IMR-90 (cell line): ENCODE measurements around the gene PPFIBP2. TPM values are rescaled to one million over a fixed set of nuclear protein-coding genes. Genes with fewer than 3 reads are reported as not detected.

Experiments used
- ATAC-seq: fragments of 200-7000 bp; cut with Tn5 transposase; 2 replicates; pipeline ENCODE4 v1.9.1; 2020; ENCODE audit warnings: low read depth, mild to moderate bottlenecking, moderate library complexity
- BruUV-seq: library from RNA; stranded (reverse); fragments of 400-500 nt; replicated peaks from 2 replicates; lab custom pipeline; 2021; lab: Mats Ljungman, UMichigan
- CTCF ChIA-PET: fragments of 300-600 bp; formaldehyde crosslinking; extraction: SDS; loops from one replicate; lab custom pipeline; 2021; ENCODE audit warnings: antibody characterized with exemption; lab: Yijun Ruan, JAX
- POLR2A ChIA-PET: fragments of 300-600 bp; sonication (Branson Sonifier 250); formaldehyde crosslinking; loops from one replicate; lab custom pipeline; 2022; ENCODE audit warnings: antibody characterized with exemption; ENCODE audit not compliant: unreplicated experiment; lab: Charles Lee
- DNase-seq: peaks from one replicate; pipeline ENCODE4 v3.0.0; 2013
- H2AFZ ChIP-seq: replicated peaks from 2 replicates; pipeline ENCODE3; 2013; ENCODE audit warnings: low read length, mild to moderate bottlenecking; ENCODE audit not compliant: poor library complexity
- H2AK5ac ChIP-seq: 2 replicates; pipeline ENCODE4 v1.6.1; 2013; ENCODE audit warnings: low read depth, low read length, inconsistent platforms
- H2AK9ac ChIP-seq: replicated peaks from 2 replicates; pipeline ENCODE3; 2013; ENCODE audit warnings: mild to moderate bottlenecking, low read depth, low read length, moderate library complexity; ENCODE audit not compliant: poor library complexity
- H2BK120ac ChIP-seq: 2 replicates; pipeline ENCODE4 v1.6.1; 2013; ENCODE audit warnings: low read depth, low read length, inconsistent platforms
- H2BK15ac ChIP-seq: 3 replicates; pipeline ENCODE4 v1.6.1; 2013; ENCODE audit warnings: low read depth, low read length, inconsistent platforms
- H2BK20ac ChIP-seq: 2 replicates; pipeline ENCODE4 v1.6.1; 2013; ENCODE audit warnings: low read depth, mild to moderate bottlenecking, inconsistent platforms, low read length, moderate library complexity
- H2BK5ac ChIP-seq: 2 replicates; pipeline ENCODE4 v1.6.1; 2013; ENCODE audit warnings: mild to moderate bottlenecking, low read depth, low read length, inconsistent platforms; ENCODE audit not compliant: poor library complexity, severe bottlenecking
- H3K14ac ChIP-seq: replicated peaks from 2 replicates; pipeline ENCODE4 v1.6.1; 2013; ENCODE audit warnings: low read depth, low read length, inconsistent platforms
- H3K18ac ChIP-seq: 2 replicates; pipeline ENCODE4 v1.6.1; 2013; ENCODE audit warnings: low read depth, low read length, control low read depth
- H3K23ac ChIP-seq: 2 replicates; pipeline ENCODE4 v1.6.1; 2013; ENCODE audit warnings: low read depth, low read length, inconsistent platforms
- H3K27ac ChIP-seq: 2 replicates; pipeline ENCODE4 v1.5.1; 2013; ENCODE audit warnings: mild to moderate bottlenecking, control low read depth, low read length; ENCODE audit not compliant: insufficient read depth
- H3K27me3 ChIP-seq: 2 replicates; pipeline ENCODE4 v1.6.1; 2013; ENCODE audit warnings: low read length; ENCODE audit not compliant: control insufficient read depth, insufficient read depth
- H3K36me3 ChIP-seq: 2 replicates; pipeline ENCODE4 v1.6.1; 2013; ENCODE audit warnings: low read length, mixed read lengths; ENCODE audit not compliant: control insufficient read depth, insufficient read depth
- H3K4ac ChIP-seq: 2 replicates; pipeline ENCODE4 v1.6.1; 2013; ENCODE audit warnings: low read depth, low read length, inconsistent platforms
- H3K4me1 ChIP-seq: 2 replicates; pipeline ENCODE4 v1.6.1; 2013; ENCODE audit warnings: low read length, mixed read lengths; ENCODE audit not compliant: control insufficient read depth, insufficient read depth
- H3K4me2 ChIP-seq: 2 replicates; pipeline ENCODE4 v1.6.1; 2013; ENCODE audit warnings: low read depth, mild to moderate bottlenecking, control low read depth, low read length, moderate library complexity
- H3K4me3 ChIP-seq: 2 replicates; pipeline ENCODE4 v1.5.1; 2013; ENCODE audit warnings: low read depth, mild to moderate bottlenecking, control low read depth, low read length, moderate library complexity; ENCODE audit not compliant: insufficient read depth
- H3K56ac ChIP-seq: 2 replicates; pipeline ENCODE4 v1.6.1; 2013; ENCODE audit warnings: low read length, inconsistent platforms; ENCODE audit not compliant: insufficient read depth; ENCODE audit errors: extremely low read depth
- H3K79me1 ChIP-seq, 2 experiments: 2 replicates each; pipeline ENCODE4 v1.6.1; 2013; ENCODE audit warnings: low read length in 2 of 2, inconsistent platforms in 1 of 2, low read depth in 1 of 2
- H3K9ac ChIP-seq: 2 replicates; pipeline ENCODE4 v1.6.1; 2013; ENCODE audit warnings: low read depth, low read length, control low read depth
- H3K9me1 ChIP-seq: 2 replicates; pipeline ENCODE4 v1.6.1; 2013; ENCODE audit warnings: low read length, inconsistent platforms; ENCODE audit not compliant: insufficient read depth
- H3K9me3 ChIP-seq: 2 replicates; pipeline ENCODE4 v1.6.1; 2013; ENCODE audit warnings: low read length; ENCODE audit not compliant: control insufficient read depth, insufficient read depth
- H4K20me1 ChIP-seq: 2 replicates; pipeline ENCODE4 v1.6.1; 2013; ENCODE audit warnings: low read length, inconsistent platforms; ENCODE audit not compliant: insufficient read depth
- H4K5ac ChIP-seq: 2 replicates; pipeline ENCODE4 v1.6.1; 2013; ENCODE audit warnings: mild to moderate bottlenecking, low read depth, low read length, control low read depth
- H4K8ac ChIP-seq, 2 experiments: 2 replicates each; pipeline ENCODE4 v1.6.1; 2013; ENCODE audit warnings: low read depth in 2 of 2, low read length in 2 of 2, control low read depth in 1 of 2, inconsistent platforms in 1 of 2
- H4K91ac ChIP-seq: 2 replicates; pipeline ENCODE4 v1.6.1; 2013; ENCODE audit warnings: low read depth, low read length, inconsistent platforms; ENCODE audit not compliant: insufficient read depth
- NFE2L2 ChIP-seq: fragments of 150-350 bp; IDR thresholded peaks from 2 replicates; pipeline ENCODE4 v1.6.1; 2016; ENCODE audit warnings: low read depth, mild to moderate bottlenecking, low read length
- WGBS, 2 experiments: methylation state at CpG; one replicate each; pipeline versions ENCODE4 v1.1.5 to v1.1.7; 2013; ENCODE audit warnings: missing lambda C conversion rate in 2 of 2; ENCODE audit not compliant: insufficient read length in 1 of 2; ENCODE audit errors: extremely low coverage in 2 of 2; 5-methylcytosine and 5-hydroxymethylcytosine counted together
- dilution Hi-C: fragments of 300-500 bp; cut with HindIII; formaldehyde crosslinking; loops from one replicate; pipeline ENCODE4 v1.14.3; 2018; ENCODE audit warnings: low sequenced_read_pairs; ENCODE audit not compliant: unreplicated experiment
- in situ Hi-C: fragments of 300-500 bp; cut with MboI; formaldehyde crosslinking; loops from 3 replicates; pipeline ENCODE4 v1.14.3; 2019; ENCODE audit warnings: low sequenced_read_pairs, inconsistent platforms, mixed read lengths
- intact Hi-C: fragments of 100-400 bp; cut with micrococcal nuclease; formaldehyde crosslinking; loops from 2 replicates; pipeline ENCODE4 v1.10.0; 2022
- polyA plus RNA-seq, 3 experiments: library from polyadenylated mRNA; depleted of rRNA; stranded (reverse); fragments of >200 nt; gene quantifications; 2 replicates each; pipeline ENCODE4 v1.2.3, GENCODE V29; 2012; ENCODE audit warnings: low replicate concordance in 1 of 3
- total RNA-seq: library from RNA; depleted of rRNA; stranded (reverse); fragments of >200 nt; gene quantifications from 2 replicates; pipeline ENCODE4 v1.2.3, GENCODE V29; 2012

Gene PPFIBP2
- total and polyA plus RNA-seq, 2 of the 4 experiments (the other 2 are of a cell fraction), result 6.0 to 11.8 TPM

- Histone ChIP-seq H2BK120ac (no peak overlapping the region), H3K4me1 (no peaks in the 10 kb centered on the region), H3K27me3 (no peaks in the 10 kb centered on the region), H3K9ac (no peak overlapping the region), H3K4ac (no peak overlapping the region), H4K91ac (no peak overlapping the region), H3K23ac (no peak overlapping the region), H2BK15ac (no peak overlapping the region), H4K5ac (no peak overlapping the region), H3K4me3 (no peak overlapping the region), H2AFZ (no peak overlapping the region), H3K18ac (no peak overlapping the region), H4K20me1 (no peaks in the 10 kb centered on the region), H3K9me1 (no peaks in the 10 kb centered on the region), H3K9me3 (no peaks in the 10 kb centered on the region), H4K8ac (no peak overlapping the region), H2AK9ac (no peak overlapping the region), H2BK20ac (no peak overlapping the region), H3K14ac (no peak overlapping the region), H3K4me2 (no peak overlapping the region), H3K56ac (no peak overlapping the region), H2BK5ac (no peak overlapping the region), H3K36me3 (no peaks in the 10 kb centered on the region), H3K27ac (no peak overlapping the region), H2AK5ac (no peak overlapping the region), H3K79me1 (no peaks in the 10 kb centered on the region)
- ATAC-seq, result no peak
- POLR2A ChIA-PET, result no interaction called here
- in situ Hi-C loops, result no loop called here
- no CpG with 5 or more reads among the region's 4 CpGs for WGBS, 2 experiments
- CTCF ChIA-PET, result interaction anchor here (0.5 kb wide), 1 partner anchor 15 kb away, joined by 4 read pairs; no protein-coding TSS in a partner anchor
- dilution Hi-C loops, result no loop called here
- BruUV-seq, result no TSS peak
- no peak for DNase-seq
- intact Hi-C loops, result no loop called here
- TF ChIP-seq NFE2L2, result no peak
Measured at GRCh38 chr11:7495882-7496551, 17.8 kb upstream of the PPFIBP2 start.
